Spleen (tissue), 11 donors: ENCODE measurements around the gene ABCG1. TPM values are rescaled to one million over a fixed set of nuclear protein-coding genes. Genes with fewer than 3 reads are reported as not detected.

ENCODE experiments used
- DNase-seq: peaks from one replicate; pipeline ENCODE4 v3.0.0-alpha.2; 2020
- H3K27ac ChIP-seq, 8 donors: fragments of 200-600 bp; sonication (generic) in 7 of 8; 1 replicate in 4 of 8; 2 replicates in 4 of 8; pipeline versions ENCODE4 v1.5.0 to v1.8.0; 2016 to 2021; ENCODE audit warnings: inconsistent platforms in 4 of 8, mild to moderate bottlenecking in 4 of 8, moderate library complexity in 1 of 8
- H3K27me3 ChIP-seq, 7 donors: fragments of 200-600 bp; sonication (generic) in 6 of 7; replicated peaks in 1 of 7; 1 replicate in 4 of 7; 2 replicates in 3 of 7; pipeline versions ENCODE4 v1.5.0 to v1.8.0; 2016 to 2021; ENCODE audit warnings: inconsistent platforms in 3 of 7, mild to moderate bottlenecking in 1 of 7
- H3K36me3 ChIP-seq, 6 donors: fragments of 200-600 bp; sonication (generic) in 5 of 6; 1 replicate in 4 of 6; 2 replicates in 2 of 6; pipeline versions ENCODE4 v1.5.0 to v1.8.0; 2016 to 2021; ENCODE audit warnings: inconsistent platforms in 2 of 6
- H3K4me1 ChIP-seq, 6 donors: fragments of 200-600 bp; sonication (generic) in 5 of 6; 1 replicate in 3 of 6; 2 replicates in 3 of 6; pipeline versions ENCODE4 v1.5.0 to v1.8.0; 2016 to 2021; ENCODE audit warnings: inconsistent platforms in 3 of 6
- H3K4me3 ChIP-seq, 8 donors: fragments of 200-600 bp; sonication (generic) in 7 of 8; 1 replicate in 4 of 8; 2 replicates in 4 of 8; pipeline versions ENCODE4 v1.5.0 to v1.8.0; 2016 to 2021; ENCODE audit warnings: inconsistent platforms in 4 of 8, mild to moderate bottlenecking in 4 of 8, moderate library complexity in 2 of 8
- H3K9me3 ChIP-seq, 8 donors: fragments of 200-600 bp; sonication (generic) in 7 of 8; 1 replicate in 4 of 8; 2 replicates in 4 of 8; pipeline versions ENCODE4 v1.5.0 to v1.8.0; 2016 to 2021; ENCODE audit warnings: inconsistent platforms in 4 of 8
- CTCF ChIP-seq, 11 experiments: fragments of 200-600 bp in 7 of 11; fragments of 450-650 bp in 4 of 11; sonication (generic) in 4 of 11; IDR thresholded peaks in 8 of 11; conservative IDR thresholded peaks in 3 of 11; 1 replicate in 7 of 11; 2 replicates in 4 of 11; pipeline versions ENCODE4 v1.4.0 to v1.8.0; 2016 to 2021; ENCODE audit warnings: antibody characterized with exemption in 11 of 11, inconsistent platforms in 4 of 11, mild to moderate bottlenecking in 1 of 11
- POLR2A ChIP-seq, 3 donors: fragments of 450-650 bp; IDR thresholded peaks; one replicate each; pipeline ENCODE4 v1.5.1; 2017; ENCODE audit warnings: antibody characterized with exemption in 3 of 3, mild to moderate bottlenecking in 1 of 3
- POLR2AphosphoS5 ChIP-seq, 3 donors: sonication (generic); formaldehyde crosslinking; IDR thresholded peaks; one replicate each; pipeline ENCODE4 v1.5.1; 2017; ENCODE audit warnings: antibody characterized with exemption in 3 of 3
- WGBS, 5 donors: extraction: QIAGEN DNeasy Blood & Tissue Kit in 3 of 5; methylation state at CpG; one replicate each; pipeline versions ENCODE4 v1.1.5 to v1.1.7; 2013 to 2018; 5-methylcytosine and 5-hydroxymethylcytosine counted together
- intact Hi-C: fragments of 100-400 bp; cut with DNase I; formaldehyde crosslinking; loops from one replicate; pipeline ENCODE4 v1.15.0; 2023; ENCODE audit warnings: low total_unique reads
- polyA plus RNA-seq, 3 donors: library from polyadenylated mRNA; stranded (reverse); fragments of 200-250 nt; gene quantifications; one replicate each; pipeline ENCODE4 v1.2.1, GENCODE V29; 2013
- total RNA-seq, 7 donors: library from RNA; depleted of rRNA in 3 of 7; stranded (reverse); fragments of >200 nt in 3 of 7; fragmentation: NEBNext Ultra II Directional in 4 of 7; extraction: Animal tissue kit (Norgen Biotek cat#: 25700) in 4 of 7; gene quantifications; one replicate each; pipeline versions ENCODE4 v1.1.0 to v1.2.1, GENCODE V29; 2016 to 2021
- donor health status: healthy with polysubstance abuse.
- donor health status: DM: no; HTN: no; CAD: no; lungs with moderate emphysema.
- donor health status: DM: no; HTN: no; CAD: no.
- donor health status: Bipolar disorder and iron deficiency.
- donor health status: healthy.
- donor health status: DM: no; HTN: no; CAD: no.
- donor health status: DM: yes; HTN: yes; CAD: no.

Gene ABCG1
- total and polyA plus RNA-seq, 10 donors = 14.6 to 143 (median 96.7) TPM

DNA sequence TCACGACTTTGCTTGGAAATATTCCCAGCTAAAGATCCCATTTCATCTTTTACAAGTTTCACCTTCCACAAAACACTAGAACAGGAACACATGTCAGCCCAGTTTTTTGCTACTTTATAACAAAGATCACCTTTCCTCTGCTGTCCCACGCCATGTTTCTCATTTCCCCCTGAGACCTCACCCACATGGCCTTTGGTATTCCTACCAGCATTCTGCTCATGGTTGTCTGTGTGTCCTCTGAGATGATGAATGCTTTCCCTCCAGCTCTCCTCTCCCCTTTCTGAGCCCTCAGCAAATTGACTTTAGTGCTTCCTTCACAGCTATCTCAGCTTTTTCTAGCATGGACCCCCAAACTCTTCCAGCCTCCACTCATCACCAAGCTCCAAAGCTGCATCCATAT lies 32.3 kb upstream of the ABCG1 start:
- no peaks in the 10 kb centered on the region for H3K36me3 ChIP-seq
- H3K9me3 ChIP-seq = no peaks in the 10 kb centered on the region
- H3K4me3 ChIP-seq = no peak overlapping the region
- 76 to 91% (median 82%) methylated on average over 2 of the region's 2 CpGs for WGBS, 5 donors
- TF ChIP-seq POLR2AphosphoS5 (IDR thresholded peaks at IDR 0.05) = no peak
- TF ChIP-seq CTCF (IDR thresholded peaks at IDR 0.05 in 8 of 11, conservative IDR thresholded peaks at IDR 0.05 in 3 of 11) = no peak
- no peak for TF ChIP-seq POLR2A (IDR thresholded peaks at IDR 0.05)
- DNase-seq = no peak
- no peaks in the 10 kb centered on the region for H3K27me3 ChIP-seq
- intact Hi-C loops = no loop called here
- H3K4me1 ChIP-seq = peaks cover 7 to 61% (median 48%) of the 10 kb centered on the region in 6 donors
- H3K27ac ChIP-seq = peak overlapping the region in 6 of 8 donors; percentile 27 to 90 (median 84)

- peak in 1 of 3 donors; percentile 9 for TF ChIP-seq POLR2A (IDR thresholded peaks at IDR 0.05)
- peak in 2 of 3 donors; percentile 56 to 93 for TF ChIP-seq POLR2AphosphoS5 (IDR thresholded peaks at IDR 0.05)
- no peak for TF ChIP-seq CTCF (IDR thresholded peaks at IDR 0.05 in 8 of 11, conservative IDR thresholded peaks at IDR 0.05 in 3 of 11)
- Histone ChIP-seq H3K27ac (peak overlapping the region; percentile 68 to 90 (median 82)), H3K36me3 (no peaks in the 10 kb centered on the region), H3K4me3 (peak overlapping the region in 1 of 8 donors; percentile 46), H3K4me1 (peaks cover 7 to 76% (median 60%) of the 10 kb centered on the region in 6 donors), H3K9me3 (no peaks in the 10 kb centered on the region), H3K27me3 (peaks cover 0 to 13% (median 0%) of the 10 kb centered on the region in 7 donors)
- WGBS, 5 donors = 23 to 33% (median 30%) methylated on average over 8 of the region's 8 CpGs
- intact Hi-C loops = no loop called here
- peak; percentile 87 for DNase-seq
These were observed 30.8 kb upstream of the ABCG1 start for GRCh38 chr21:42187976-42188653.

GRCh38 chr21:42188663-42189062 lies 30.3 kb upstream of the ABCG1 start:
- peak; percentile 75 for DNase-seq
- WGBS, 5 donors = 58 to 78% (median 67%) methylated on average over 4 of the region's 4 CpGs
- Histone ChIP-seq H3K27ac (peak overlapping the region; percentile 68 to 90 (median 82)), H3K4me1 (peaks cover 7 to 82% (median 60%) of the 10 kb centered on the region in 6 donors), H3K9me3 (no peaks in the 10 kb centered on the region), H3K27me3 (peaks cover 0 to 16% (median 0%) of the 10 kb centered on the region in 7 donors), H3K36me3 (no peaks in the 10 kb centered on the region), H3K4me3 (peak overlapping the region in 1 of 8 donors; percentile 46)
- intact Hi-C loops = no loop called here
- TF ChIP-seq POLR2AphosphoS5 (IDR thresholded peaks at IDR 0.05) (no peak), CTCF (IDR thresholded peaks at IDR 0.05 in 8 of 11, conservative IDR thresholded peaks at IDR 0.05 in 3 of 11) (no peak), POLR2A (IDR thresholded peaks at IDR 0.05) (no peak)

DNA sequence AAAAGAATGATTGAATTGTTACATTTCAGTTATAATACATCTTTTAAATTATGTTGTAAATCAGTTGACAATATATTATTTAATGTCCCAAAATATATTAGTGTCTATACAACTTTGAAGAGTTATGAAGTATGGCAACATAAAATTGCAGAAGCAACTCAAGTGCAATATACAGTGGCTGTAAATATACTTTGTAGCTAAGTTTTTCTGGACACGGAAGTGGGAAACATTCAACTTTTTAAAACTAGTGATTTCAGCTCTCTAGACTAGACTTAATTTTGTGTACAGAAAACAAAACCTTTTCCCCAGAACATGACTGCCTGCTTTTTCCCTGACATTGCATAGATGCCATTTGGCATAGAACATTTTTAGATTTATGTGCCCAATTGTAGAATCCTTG lies 29.5 kb upstream of the ABCG1 start:
- no peak for DNase-seq
- TF ChIP-seq POLR2A (IDR thresholded peaks at IDR 0.05) = no peak
- no peak for TF ChIP-seq CTCF (IDR thresholded peaks at IDR 0.05 in 8 of 11, conservative IDR thresholded peaks at IDR 0.05 in 3 of 11)
- TF ChIP-seq POLR2AphosphoS5 (IDR thresholded peaks at IDR 0.05) = no peak
- no peaks in the 10 kb centered on the region for H3K9me3 ChIP-seq
- intact Hi-C loops = no loop called here
- peaks cover 7 to 90% (median 60%) of the 10 kb centered on the region in 6 donors for H3K4me1 ChIP-seq
- H3K4me3 ChIP-seq = no peak overlapping the region
- no peaks in the 10 kb centered on the region for H3K36me3 ChIP-seq
- peak overlapping the region in 5 of 8 donors; percentile 31 to 90 (median 82) for H3K27ac ChIP-seq
- WGBS, 5 donors = 27 to 78% (median 55%) methylated on average over 1 of the region's 1 CpG
- H3K27me3 ChIP-seq = peaks cover 0 to 19% (median 0%) of the 10 kb centered on the region in 7 donors
